Lung (tissue), 12 donors: ENCODE measurements around the gene SH3GL2. TPM values are rescaled to one million over a fixed set of nuclear protein-coding genes. Genes with fewer than 3 reads are reported as not detected.

Experiments
- ATAC-seq: fragments of 200-7000 bp; cut with Tn5 transposase; one replicate; pipeline ENCODE4 v1.9.1; 2020; ENCODE audit warnings: moderate number of reproducible peaks; ENCODE audit not compliant: insufficient read depth, low FRiP score
- DNase-seq, 3 donors: peaks; one replicate each; pipeline ENCODE4 v3.0.0-alpha.2; 2013 to 2017
- H3K27ac ChIP-seq, 2 donors: one replicate each; pipeline ENCODE4 v1.5.1; 2013; ENCODE audit warnings: mild to moderate bottlenecking in 2 of 2, moderate library complexity in 2 of 2, control low read depth in 1 of 2, inconsistent platforms in 1 of 2, low read depth in 1 of 2, low read length in 1 of 2
- H3K27me3 ChIP-seq, 3 donors: one replicate each; pipeline ENCODE4 v1.5.1; 2013; ENCODE audit warnings: low read length in 2 of 3; ENCODE audit not compliant: control insufficient read depth in 3 of 3, insufficient read depth in 3 of 3
- H3K36me3 ChIP-seq, 4 donors: one replicate each; pipeline ENCODE4 v1.5.1; 2013; ENCODE audit warnings: low read length in 4 of 4, mild to moderate bottlenecking in 1 of 4, moderate library complexity in 1 of 4; ENCODE audit not compliant: control insufficient read depth in 4 of 4, insufficient read depth in 4 of 4
- H3K4me1 ChIP-seq, 5 donors: one replicate each; pipeline ENCODE4 v1.5.1; 2013; ENCODE audit warnings: low read length in 5 of 5, mild to moderate bottlenecking in 2 of 5, moderate library complexity in 1 of 5; ENCODE audit not compliant: control insufficient read depth in 5 of 5, insufficient read depth in 5 of 5
- H3K4me3 ChIP-seq: one replicate; pipeline ENCODE4 v1.5.1; 2013; ENCODE audit warnings: mild to moderate bottlenecking, control low read depth, moderate library complexity
- H3K9ac ChIP-seq, 2 donors: one replicate each; pipeline ENCODE4 v1.5.1; 2013; ENCODE audit warnings: low read length in 2 of 2, control low read depth in 1 of 2; ENCODE audit not compliant: insufficient read depth in 1 of 2
- H3K9me3 ChIP-seq, 4 donors: one replicate each; pipeline ENCODE4 v1.5.1; 2013; ENCODE audit warnings: low read length in 3 of 4, mild to moderate bottlenecking in 1 of 4, moderate library complexity in 1 of 4; ENCODE audit not compliant: control insufficient read depth in 4 of 4, insufficient read depth in 3 of 4
- WGBS, 2 donors: extraction: QIAGEN DNeasy Blood & Tissue Kit; methylation state at CpG; one replicate each; pipeline ENCODE4 v1.1.7; 2013; 5-methylcytosine and 5-hydroxymethylcytosine counted together
- polyA plus RNA-seq, 2 donors: library from polyadenylated mRNA; stranded (reverse); fragments of 200-250 nt; gene quantifications; one replicate each; pipeline ENCODE4 v1.2.1, GENCODE V29; 2013
- total RNA-seq, 2 donors: library from RNA; depleted of rRNA in 1 of 2; stranded (reverse); fragments of >200 nt in 1 of 2; gene quantifications; one replicate each; pipeline ENCODE4 v1.2.1, GENCODE V29; 2014 to 2021
- TF ChIP-seq, protein P1 (sequence below): IDR thresholded peaks from 2 replicates; pipeline ENCODE4 v1.5.1; 2012; ENCODE audit warnings: mild to moderate bottlenecking; ENCODE audit errors: control extremely low read depth, extremely low read depth
- donor health status: control.
- donor health status: control.
- donor health status: Bipolar disorder and iron deficiency.
- donor health status: healthy.
- donor health status: DM: yes; HTN: yes; CAD: no.

The SH3GL2 gene
- total and polyA plus RNA-seq, 4 donors = 0.07 to 2.9 (median 1.1) TPM

DNA sequence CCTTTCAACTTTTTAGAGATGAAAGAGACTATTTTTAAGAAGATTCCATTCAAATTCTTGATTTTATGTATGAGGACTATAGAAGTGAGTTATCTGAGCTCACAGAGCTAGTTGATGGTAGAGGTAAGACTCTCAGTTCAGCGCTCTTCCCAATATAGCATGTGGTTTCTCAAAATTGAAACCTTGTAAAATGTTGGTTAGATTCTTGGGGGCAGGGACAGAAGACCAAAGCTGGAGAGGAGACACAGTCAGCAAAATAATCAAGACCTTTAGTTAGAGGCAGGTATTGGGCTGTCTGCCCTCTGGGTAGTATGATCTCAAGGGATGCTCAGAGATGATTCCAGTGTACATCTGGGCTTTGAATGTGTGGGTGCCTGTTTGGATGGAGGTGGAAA is 246.4 kb downstream of the SH3GL2 start:
- H3K4me1 ChIP-seq = peaks cover 0 to 7% (median 0%) of the 10 kb centered on the region in 5 donors
- H3K27ac ChIP-seq = no peak overlapping the region
- no peaks in the 10 kb centered on the region for H3K36me3 ChIP-seq
- 94 to 96% methylated on average over 1 of the region's 1 CpG for WGBS, 2 donors
- DNase-seq = no peak
- TF ChIP-seq, protein P1, sequence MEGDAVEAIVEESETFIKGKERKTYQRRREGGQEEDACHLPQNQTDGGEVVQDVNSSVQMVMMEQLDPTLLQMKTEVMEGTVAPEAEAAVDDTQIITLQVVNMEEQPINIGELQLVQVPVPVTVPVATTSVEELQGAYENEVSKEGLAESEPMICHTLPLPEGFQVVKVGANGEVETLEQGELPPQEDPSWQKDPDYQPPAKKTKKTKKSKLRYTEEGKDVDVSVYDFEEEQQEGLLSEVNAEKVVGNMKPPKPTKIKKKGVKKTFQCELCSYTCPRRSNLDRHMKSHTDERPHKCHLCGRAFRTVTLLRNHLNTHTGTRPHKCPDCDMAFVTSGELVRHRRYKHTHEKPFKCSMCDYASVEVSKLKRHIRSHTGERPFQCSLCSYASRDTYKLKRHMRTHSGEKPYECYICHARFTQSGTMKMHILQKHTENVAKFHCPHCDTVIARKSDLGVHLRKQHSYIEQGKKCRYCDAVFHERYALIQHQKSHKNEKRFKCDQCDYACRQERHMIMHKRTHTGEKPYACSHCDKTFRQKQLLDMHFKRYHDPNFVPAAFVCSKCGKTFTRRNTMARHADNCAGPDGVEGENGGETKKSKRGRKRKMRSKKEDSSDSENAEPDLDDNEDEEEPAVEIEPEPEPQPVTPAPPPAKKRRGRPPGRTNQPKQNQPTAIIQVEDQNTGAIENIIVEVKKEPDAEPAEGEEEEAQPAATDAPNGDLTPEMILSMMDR = no peak
- H3K4me3 ChIP-seq = no peak overlapping the region
- H3K9ac ChIP-seq = no peak overlapping the region
- H3K9me3 ChIP-seq = no peaks in the 10 kb centered on the region
- H3K27me3 ChIP-seq = no peaks in the 10 kb centered on the region
- no peak for ATAC-seq

DNA sequence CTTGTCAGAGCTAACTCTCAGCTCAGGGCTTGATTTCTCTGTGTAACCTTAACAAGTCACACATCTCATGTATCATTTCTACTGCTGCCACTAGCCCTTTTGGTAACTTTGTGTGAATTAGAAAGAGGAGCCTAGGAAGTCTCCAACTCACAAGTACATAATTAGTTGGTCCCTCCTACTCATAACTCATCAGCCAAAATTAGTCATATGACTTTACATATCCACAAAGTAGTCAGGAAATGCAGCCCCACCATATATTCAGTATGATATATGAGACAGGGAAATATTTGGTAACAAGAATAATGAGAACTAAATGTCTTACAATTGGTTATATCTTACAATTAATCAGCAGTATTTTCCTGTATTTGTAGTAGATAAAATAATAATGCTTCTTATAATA is 250.2 kb downstream of the SH3GL2 start:
- Histone ChIP-seq H3K9ac (no peak overlapping the region), H3K4me3 (no peak overlapping the region), H3K27ac (no peak overlapping the region), H3K9me3 (no peaks in the 10 kb centered on the region), H3K4me1 (peaks cover 0 to 7% (median 0%) of the 10 kb centered on the region in 5 donors), H3K27me3 (no peaks in the 10 kb centered on the region), H3K36me3 (no peaks in the 10 kb centered on the region)
- DNase-seq = no peak
- ATAC-seq = no peak
- TF ChIP-seq, protein P1 = no peak

DNA sequence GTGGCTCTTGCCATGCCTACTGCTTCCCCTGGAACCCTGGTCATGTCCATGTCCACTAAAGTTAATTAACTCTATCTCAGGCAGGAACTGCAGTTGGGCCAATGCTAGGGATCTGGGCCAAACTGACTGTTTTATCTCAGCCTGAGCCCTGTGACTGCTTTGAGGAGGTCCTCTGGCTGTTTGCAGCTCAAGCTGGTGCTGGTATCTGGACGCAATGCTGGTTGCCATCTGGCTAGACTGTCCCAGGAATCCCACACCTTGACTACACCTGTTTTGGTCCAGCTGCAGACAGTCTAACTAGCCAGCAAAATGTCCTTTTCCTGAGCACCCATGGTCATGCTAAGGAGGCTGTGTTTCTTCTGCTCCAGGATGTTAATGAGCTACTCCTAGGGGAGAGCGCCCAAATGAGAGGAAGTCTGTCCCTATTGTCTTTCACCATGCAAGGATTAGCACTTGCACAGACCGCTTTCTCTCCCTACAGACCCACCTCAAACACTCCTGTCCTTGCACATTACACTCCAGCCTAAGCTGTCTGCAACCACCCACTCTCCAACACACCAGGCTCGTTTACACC is 251.0 kb downstream of the SH3GL2 start:
- ATAC-seq = no peak
- no peak for DNase-seq
- Histone ChIP-seq H3K4me3 (no peak overlapping the region), H3K36me3 (no peaks in the 10 kb centered on the region), H3K9ac (no peak overlapping the region), H3K27ac (no peak overlapping the region), H3K27me3 (no peaks in the 10 kb centered on the region), H3K4me1 (peaks cover 0 to 4% (median 0%) of the 10 kb centered on the region in 5 donors), H3K9me3 (no peaks in the 10 kb centered on the region)
- TF ChIP-seq, protein P1 = no peak
- 80 to 83% methylated on average over 4 of the region's 4 CpGs for WGBS, 2 donors

DNA sequence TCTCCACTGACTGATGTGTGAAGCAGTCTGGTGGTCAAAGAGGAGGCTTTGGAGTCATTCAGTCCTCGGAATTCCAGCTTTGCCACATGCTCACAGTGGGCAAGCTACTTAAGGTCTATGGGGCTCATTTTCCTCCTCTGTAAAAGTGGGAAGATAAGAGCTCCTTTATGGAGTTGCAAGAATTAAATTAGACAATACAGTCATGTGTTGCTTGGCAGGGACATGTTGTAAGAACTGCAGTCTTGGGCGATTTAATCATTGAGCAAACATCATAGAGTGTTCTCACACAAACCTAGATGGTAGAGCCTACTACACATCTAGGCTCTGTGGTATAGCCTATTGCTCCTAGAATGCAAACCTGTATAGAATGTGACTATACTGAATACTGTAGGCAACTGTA is 253.9 kb downstream of the SH3GL2 start:
- no peak for ATAC-seq

More for the DNA sequence above, 253.9 kb downstream of the SH3GL2 start:
- no peaks in the 10 kb centered on the region for H3K4me1 ChIP-seq
- H3K9me3 ChIP-seq = no peaks in the 10 kb centered on the region
- DNase-seq = peak in 2 of 3 donors; percentile 4 to 23
- no peaks in the 10 kb centered on the region for H3K36me3 ChIP-seq
- H3K27me3 ChIP-seq = no peaks in the 10 kb centered on the region
- TF ChIP-seq, protein P1 = no peak
- no peak overlapping the region for H3K4me3 ChIP-seq
- 33 to 41% methylated on average over 2 of the region's 2 CpGs for WGBS, 2 donors
- no peak overlapping the region for H3K27ac ChIP-seq
- no peak overlapping the region for H3K9ac ChIP-seq
